Measurements from ENCODE around the gene AP4B1.

GRCh38 chr1:113928187-113928930 lies 23.8 kb upstream of the AP4B1 start:
- TF ChIP-seq POLR2AphosphoS5 (IDR thresholded peaks at IDR 0.05; ENCODE audit: borderline replicate concordance, low read depth, low read length) = no peak
- no peak for TF ChIP-seq EZH2 (IDR thresholded peaks at IDR 0.05)
- no peak for TF ChIP-seq FOXP2 (optimal IDR thresholded peaks at IDR 0.05; ENCODE audit: control extremely low read depth, extremely low read length, insufficient read depth)
